ENCODE results near the gene EIF3J. TPM values are rescaled to one million over a fixed set of nuclear protein-coding genes. Genes with fewer than 3 reads are reported as not detected.

The EIF3J gene
- total and polyA plus RNA-seq, 2 of the 4 experiments (the other 2 are of a cell fraction), result 51.6 to 59.9 TPM

- Histone ChIP-seq H2BK5ac (ENCODE audit: low read depth, low read length, poor library complexity, severe bottlenecking) (no peak overlapping the region), H4K8ac (ENCODE audit: low read depth in 2 of 2, low read length in 2 of 2) (no peak overlapping the region), H3K4me2 (ENCODE audit: low read depth, low read length) (no peak overlapping the region), H3K56ac (ENCODE audit: extremely low read depth, insufficient read depth, low read length) (no peak overlapping the region), H3K23ac (ENCODE audit: low read depth, low read length) (no peak overlapping the region), H4K5ac (ENCODE audit: low read depth, low read length) (no peak overlapping the region), H2AK9ac (replicated peaks; ENCODE audit: low read depth, low read length, poor library complexity) (no peak overlapping the region), H2BK20ac (ENCODE audit: low read depth, low read length) (no peak overlapping the region), H2BK15ac (ENCODE audit: low read depth, low read length) (no peak overlapping the region), H3K9ac (ENCODE audit: low read depth, low read length) (no peak overlapping the region), H3K14ac (replicated peaks; ENCODE audit: low read depth, low read length) (no peak overlapping the region), H3K79me1 (ENCODE audit: low read depth in 1 of 2, low read length in 2 of 2) (no peaks in the 10 kb centered on the region), H2AK5ac (ENCODE audit: low read depth, low read length) (no peak overlapping the region), H3K9me3 (ENCODE audit: control insufficient read depth, insufficient read depth, low read length) (no peaks in the 10 kb centered on the region), H3K4me1 (ENCODE audit: control insufficient read depth, insufficient read depth, low read length) (peaks cover 8% of the 10 kb centered on the region), H2AFZ (replicated peaks; ENCODE audit: low read length, poor library complexity) (no peak overlapping the region), H3K4me3 (ENCODE audit: insufficient read depth, low read depth, low read length) (no peak overlapping the region), H3K36me3 (ENCODE audit: control insufficient read depth, insufficient read depth, low read length) (peaks cover 35% of the 10 kb centered on the region), H3K9me1 (ENCODE audit: insufficient read depth, low read length) (peaks cover 12% of the 10 kb centered on the region), H3K27ac (ENCODE audit: insufficient read depth, low read length) (no peak overlapping the region), H3K27me3 (ENCODE audit: control insufficient read depth, insufficient read depth, low read length) (no peaks in the 10 kb centered on the region), H4K20me1 (ENCODE audit: insufficient read depth, low read length) (no peaks in the 10 kb centered on the region), H2BK120ac (ENCODE audit: low read depth, low read length) (no peak overlapping the region), H3K18ac (ENCODE audit: low read depth, low read length) (no peak overlapping the region), H4K91ac (ENCODE audit: insufficient read depth, low read depth, low read length) (no peak overlapping the region), H3K4ac (ENCODE audit: low read depth, low read length) (no peak overlapping the region)
- CTCF ChIA-PET, result interaction anchor here (0.6 kb wide), 1 partner anchor 16 kb away, joined by 3 read pairs; no protein-coding TSS in a partner anchor
- intact Hi-C loops (cut with micrococcal nuclease) (no loop called here), in situ Hi-C loops (cut with MboI; ENCODE audit: low sequenced_read_pairs) (no loop called here), dilution Hi-C loops (cut with HindIII; ENCODE audit: low sequenced_read_pairs, unreplicated experiment) (no loop called here)
- BruUV-seq (replicated peaks), result no TSS peak
- POLR2A ChIA-PET (ENCODE audit: unreplicated experiment), result no interaction called here
- ATAC-seq (ENCODE audit: low read depth), result no peak
- WGBS, 2 experiments (ENCODE audit: extremely low coverage in 2 of 2, insufficient read length in 1 of 2), result no CpG with 5 or more reads among the region's 1 CpG
- TF ChIP-seq POLR2A (IDR thresholded peaks at IDR 0.05; ENCODE audit: low read depth, low read length), result no peak
- TF ChIP-seq FOS (IDR thresholded peaks at IDR 0.05; ENCODE audit: low read depth, low read length), result no peak
- no peak for TF ChIP-seq CHD1 (IDR thresholded peaks at IDR 0.05; ENCODE audit: low read depth, low read length)
- TF ChIP-seq SMC3 (IDR thresholded peaks at IDR 0.05; ENCODE audit: low read depth, low read length), result no peak
- TF ChIP-seq RAD21 (IDR thresholded peaks at IDR 0.05; ENCODE audit: low read length), result no peak
- TF ChIP-seq CEBPB (IDR thresholded peaks at IDR 0.05; ENCODE audit: low read depth, low read length), result no peak
- TF ChIP-seq BHLHE40 (IDR thresholded peaks at IDR 0.05; ENCODE audit: low read depth, low read length), result no peak
- TF ChIP-seq NFE2L2 (IDR thresholded peaks at IDR 0.05; ENCODE audit: low read depth, low read length), result no peak
- DNase-seq, result no peak
Observed at GRCh38 chr15:44596511-44597010, 59.6 kb downstream of the EIF3J start.
